ENCODE measurements around the gene SYCP2L.
"Not testable (repeated sequence)": the region's sequence is repeated elsewhere in the genome, so short reads cannot be mapped to it uniquely, and the experiment has no call there.

DNA sequence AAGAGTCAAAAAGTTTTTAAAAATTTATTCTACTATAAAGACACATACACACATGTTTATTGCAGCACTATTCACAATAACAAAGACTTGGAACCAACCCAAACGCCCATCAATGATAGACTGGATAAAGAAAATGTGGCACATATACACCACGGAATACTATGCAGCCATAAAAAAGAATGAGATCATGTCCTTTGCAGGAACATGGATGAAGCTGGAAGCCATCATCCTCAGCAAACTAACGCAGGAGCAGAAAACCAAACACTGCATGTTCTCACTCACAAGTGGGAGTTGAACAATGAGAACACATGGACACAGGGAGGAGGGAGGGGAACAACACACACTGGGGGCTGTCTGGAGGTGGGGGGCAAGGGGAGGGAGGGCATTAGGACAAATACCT lies 20.1 kb upstream of the SYCP2L start:
- TF ChIP-seq CTCF (conservative IDR thresholded peaks at IDR 0.05; ENCODE audit: low read depth, low read length); EZH2 (IDR thresholded peaks at IDR 0.05; ENCODE audit: borderline replicate concordance, low read depth, low read length, poor library complexity, severe bottlenecking): not testable (repeated sequence)

Measured in A673 (cell line).